Lower leg skin (tissue), 3 donors: ENCODE data around the gene LSM8.

Experiments
- CTCF ChIP-seq, 3 donors: fragments of 450-650 bp; IDR thresholded peaks; one replicate each; pipeline ENCODE4 v1.5.1; 2016; ENCODE audit warnings: antibody characterized with exemption in 3 of 3, mild to moderate bottlenecking in 3 of 3, moderate library complexity in 2 of 3
- POLR2A ChIP-seq, 2 donors: fragments of 450-650 bp; IDR thresholded peaks; one replicate each; pipeline ENCODE4 v1.6.1; 2016 to 2017; ENCODE audit warnings: antibody characterized with exemption in 2 of 2, mild to moderate bottlenecking in 1 of 2, moderate library complexity in 1 of 2

DNA sequence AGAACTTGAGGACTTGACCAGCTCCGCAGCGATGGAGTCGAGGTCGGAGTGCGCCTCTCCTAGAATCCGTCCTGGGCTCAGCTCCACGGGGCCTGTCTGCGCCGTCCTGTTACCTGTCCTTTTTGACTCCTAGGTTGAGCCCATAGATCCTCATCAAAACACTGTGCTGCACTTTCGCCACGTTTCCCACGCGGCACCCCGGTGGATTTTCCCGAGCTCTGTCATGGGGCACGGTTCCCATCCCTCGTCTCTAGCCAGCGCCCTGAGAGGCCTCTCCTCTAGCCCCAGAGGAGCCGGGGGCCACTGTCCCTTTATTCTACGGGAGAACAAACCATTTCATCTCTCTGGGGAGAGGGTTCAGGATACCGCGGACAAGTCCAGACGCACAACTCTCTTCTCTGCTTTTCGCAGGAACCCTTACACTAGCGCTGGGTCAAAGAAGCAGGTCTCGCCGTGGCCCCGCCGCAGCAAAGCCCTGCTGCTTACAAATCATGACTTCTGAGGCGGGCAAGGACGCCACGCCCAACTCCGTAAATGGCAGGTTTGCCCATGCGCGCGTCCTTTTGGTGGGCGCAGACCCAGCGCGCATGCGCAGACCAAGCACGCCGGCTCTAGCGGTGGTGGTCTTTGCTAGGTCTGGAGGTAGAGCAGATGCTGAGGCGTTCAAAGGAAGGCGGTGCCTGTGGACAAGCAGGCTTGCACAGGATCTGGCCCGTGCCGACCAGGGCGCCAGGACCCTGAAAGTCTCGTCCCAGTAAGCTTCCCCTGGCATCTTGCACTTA lies 30.3 kb downstream of the LSM8 start:
- TF ChIP-seq CTCF (IDR thresholded peaks at IDR 0.05) = no peak
- no peak for TF ChIP-seq POLR2A (IDR thresholded peaks at IDR 0.05)
